Measurements from ENCODE around the gene CFAP57. TPM values are rescaled to one million over a fixed set of nuclear protein-coding genes. Genes with fewer than 3 reads are reported as not detected.

CFAP57 gene
- total and polyA plus RNA-seq, 2 of the 8 experiments (the other 6 are each of a cell fraction or from before 2014, with no cell fraction given), result 0.20 to 0.80 TPM

DNA sequence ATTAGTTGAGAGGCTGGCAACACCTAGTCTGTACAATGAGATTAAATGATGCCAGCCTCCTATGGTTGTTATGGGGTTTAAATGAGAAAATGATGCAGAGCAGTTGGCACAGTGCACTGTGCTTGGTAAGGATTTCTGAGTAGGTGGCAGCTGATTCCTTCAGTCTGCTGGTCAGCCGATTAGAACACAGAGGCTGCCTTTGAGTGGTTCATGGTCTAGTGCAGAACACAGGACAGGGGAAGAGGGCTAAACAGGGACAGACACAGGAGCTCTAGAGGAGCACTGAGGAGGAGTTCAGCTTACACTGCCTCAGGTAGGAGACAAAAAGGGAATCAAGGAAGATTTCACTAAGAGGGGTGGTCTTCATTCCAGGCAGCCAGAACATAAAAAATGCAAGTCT lies 130.1 kb downstream of the CFAP57 start:
- Histone ChIP-seq H2BK12ac (ENCODE audit: low read depth, low read length) (peak overlapping the region; percentile 50; the same call in 1 of the 2 replicates), H3K27me3 (replicated peaks in 1 of 4; ENCODE audit: control insufficient read depth in 3 of 4, extremely low read depth in 1 of 4, insufficient read depth in 3 of 4, low read length in 3 of 4) (no peaks in the 10 kb centered on the region), H3K9ac (replicated peaks in 1 of 4; ENCODE audit: extremely low read depth in 1 of 4, low read depth in 3 of 4, low read length in 3 of 4) (no peak overlapping the region; a peak in 1 of 7 replicates), H3K14ac (ENCODE audit: insufficient read length) (no peak overlapping the region), H2BK5ac (ENCODE audit: low read depth, low read length) (no peak overlapping the region), H2BK120ac (replicated peaks; ENCODE audit: low read depth, low read length) (no peak overlapping the region), H4K91ac (replicated peaks; ENCODE audit: insufficient read length, low read length) (no peak overlapping the region), H4K8ac (ENCODE audit: extremely low read depth, insufficient read depth, low read length) (no peak overlapping the region; the same call in 1 of the 2 replicates), H3K23ac (ENCODE audit: insufficient read length) (no peak overlapping the region), H3K4ac (replicated peaks; ENCODE audit: insufficient read length, low read depth, low read length) (no peak overlapping the region), H2BK20ac (ENCODE audit: low read length) (no peak overlapping the region), H3K23me2 (ENCODE audit: low read depth, low read length) (no peaks in the 10 kb centered on the region), H3K27ac (ENCODE audit: low read depth, low read length) (no peak overlapping the region), H2BK15ac (ENCODE audit: low read length) (no peak overlapping the region), H3K4me3 (ENCODE audit: extremely low read depth in 1 of 4, insufficient read depth in 2 of 4, low read depth in 3 of 4, low read length in 4 of 4) (no peak overlapping the region), H2AFZ (ENCODE audit: low read length) (no peak overlapping the region), H2AK5ac (ENCODE audit: low read depth, low read length) (0 out of 2 replicates have a peak overlapping the region, but pooled peaks have one; percentile 28), H3K4me2 (ENCODE audit: insufficient read depth in 1 of 2, low read depth in 2 of 2, low read length in 2 of 2) (no peak overlapping the region), H3K4me1 (replicated peaks in 1 of 4; ENCODE audit: control insufficient read depth in 3 of 4, insufficient read depth in 4 of 4, low read length in 3 of 4) (peaks cover 0 to 2% (median 2%) of the 10 kb centered on the region in 4 experiments; a peak in 3 of 7 replicates), H3K79me1 (ENCODE audit: low read depth, low read length) (no peaks in the 10 kb centered on the region), H3K79me2 (ENCODE audit: control insufficient read depth in 1 of 2, insufficient read depth in 2 of 2, low read length in 2 of 2) (no peaks in the 10 kb centered on the region), H3K18ac (ENCODE audit: extremely low read depth, low read length) (no peak overlapping the region), H3K56ac (replicated peaks; ENCODE audit: insufficient read length, low read depth, low read length) (no peak overlapping the region), H4K20me1 (replicated peaks in 1 of 2; ENCODE audit: control insufficient read depth in 1 of 2, insufficient read depth in 2 of 2, low read length in 2 of 2) (no peaks in the 10 kb centered on the region), H4K5ac (ENCODE audit: insufficient read length, low read depth, low read length) (no peak overlapping the region), H3K9me3 (ENCODE audit: insufficient read depth in 2 of 2, low read depth in 1 of 2, low read length in 1 of 2) (no peaks in the 10 kb centered on the region), H3K36me3 (ENCODE audit: control insufficient read depth in 2 of 4, insufficient read depth in 4 of 4, low read length in 3 of 4) (no peaks in the 10 kb centered on the region)
- no peak for DNase-seq (ENCODE audit: low read depth in 1 of 2, low spot score in 2 of 2)
- WGBS, 2 experiments (ENCODE audit: extremely low coverage in 1 of 2, insufficient coverage in 1 of 2, insufficient read length in 1 of 2, insufficient replicate concordance in 2 of 2, low coverage in 1 of 2, low lambda C conversion rate in 2 of 2, missing lambda C conversion rate in 1 of 2), result 88% methylated on average over 1 of the region's 1 CpG; no CpG with 5 or more reads in 1 of the 2 experiments
- ChIA-PET CTCF (ENCODE audit: partially characterized antibody) (interaction anchor here (2.7 to 3.1 kb wide), 2 partner anchors 14 to 16 kb away, joined by 6 to 12 read pairs; partner anchors contain the start of gene C1orf210), POLR2A (ENCODE audit: partially characterized antibody) (no interaction called here)
- no peak for FAIRE-seq
- TF ChIP-seq BRCA1 (IDR thresholded peaks at IDR 0.05; ENCODE audit: low read depth, low read length) (no peak), TAF7 (optimal IDR thresholded peaks at IDR 0.05; ENCODE audit: borderline replicate concordance, low read depth, low read length) (no peak), CREB1 (IDR thresholded peaks at IDR 0.05) (no peak), FOSL1 (IDR thresholded peaks at IDR 0.05; ENCODE audit: insufficient read depth, low read depth, low read length) (no peak), RXRA (IDR thresholded peaks at IDR 0.05; ENCODE audit: insufficient read depth, low read depth, low read length) (no peak), POLR2AphosphoS5 (IDR thresholded peaks at IDR 0.05; ENCODE audit: low read depth, low read length) (no peak), ZNF274 (IDR thresholded peaks at IDR 0.05; ENCODE audit: borderline replicate concordance, extremely low read depth, low read length) (no peak), EP300 (IDR thresholded peaks at IDR 0.05; ENCODE audit: borderline replicate concordance in 1 of 2, low read depth in 2 of 2, low read length in 2 of 2) (no peak), CEBPB (IDR thresholded peaks at IDR 0.05; ENCODE audit: low read depth, low read length) (no peak), SIN3A (conservative IDR thresholded peaks at IDR 0.05 in 1 of 2, IDR thresholded peaks at IDR 0.05 in 1 of 2; ENCODE audit: low read depth in 1 of 2, low read length in 2 of 2) (no peak), CHD1 (IDR thresholded peaks at IDR 0.05; ENCODE audit: low read depth, low read length) (no peak), NRF1 (IDR thresholded peaks at IDR 0.05; ENCODE audit: low read depth, low read length) (no peak), CBX5 (IDR thresholded peaks at IDR 0.05; ENCODE audit: low read depth, low read length) (no peak), BCL11A (IDR thresholded peaks at IDR 0.05; ENCODE audit: low read depth in 2 of 2, low read length in 2 of 2) (no peak), JUN (IDR thresholded peaks at IDR 0.05; ENCODE audit: low read depth, low read length) (no peak)

Data from H1 (cell line).